OCI-LY7 (cell line): ENCODE data around the gene SELENOP.

Experiments
- EZH2phosphoT487 ChIP-seq: fragments of 200-600 bp; sonication (generic); IDR thresholded peaks from 2 replicates; pipeline ENCODE4 v1.6.1; 2018; ENCODE audit warnings: low read depth, borderline replicate concordance, mild to moderate bottlenecking, mixed run types, antibody characterized with exemption, low read length, moderate library complexity, mixed read lengths
- TF ChIP-seq, protein P1 (sequence below): fragments of 200-600 bp; sonication (generic); conservative IDR thresholded peaks from 2 replicates; pipeline ENCODE4 v1.5.1; 2014; ENCODE audit warnings: mild to moderate bottlenecking, antibody characterized with exemption, low read length, moderate library complexity, mixed read lengths

DNA sequence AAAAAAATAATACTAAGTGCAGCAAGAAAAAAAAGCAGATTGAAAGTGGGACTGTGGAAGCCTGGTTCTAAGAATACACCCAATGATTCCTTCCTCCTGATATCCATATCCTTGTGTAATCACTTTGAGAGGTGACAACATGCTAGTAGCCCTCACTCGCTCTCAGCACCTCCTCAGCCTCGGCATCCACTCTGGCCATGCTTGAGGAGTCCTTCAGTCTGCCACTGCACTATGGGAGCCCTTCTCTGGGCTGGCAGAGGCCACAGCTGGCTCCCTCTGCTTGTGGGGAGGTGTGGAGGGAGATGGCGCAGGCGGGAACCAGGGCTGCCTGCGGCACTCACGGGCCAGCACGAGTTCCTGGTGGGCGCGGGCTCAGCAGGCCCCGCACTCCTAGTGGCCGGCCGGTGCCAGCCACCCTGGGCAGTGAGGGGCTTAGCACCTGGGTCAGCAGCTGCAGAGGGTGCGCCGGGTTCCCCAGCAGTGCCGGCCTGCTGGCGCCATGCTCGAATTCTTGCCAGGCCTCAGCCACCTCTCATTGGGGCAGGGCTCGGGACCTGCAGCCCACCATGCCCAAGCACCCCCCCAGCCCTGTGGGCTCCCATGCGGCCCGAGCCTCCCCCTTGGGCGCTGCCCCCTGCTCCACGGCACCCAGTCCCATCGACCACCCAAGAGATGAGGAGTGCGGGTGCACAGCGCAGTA is 24.5 kb upstream of the SELENOP start:
- TF ChIP-seq, protein P1, sequence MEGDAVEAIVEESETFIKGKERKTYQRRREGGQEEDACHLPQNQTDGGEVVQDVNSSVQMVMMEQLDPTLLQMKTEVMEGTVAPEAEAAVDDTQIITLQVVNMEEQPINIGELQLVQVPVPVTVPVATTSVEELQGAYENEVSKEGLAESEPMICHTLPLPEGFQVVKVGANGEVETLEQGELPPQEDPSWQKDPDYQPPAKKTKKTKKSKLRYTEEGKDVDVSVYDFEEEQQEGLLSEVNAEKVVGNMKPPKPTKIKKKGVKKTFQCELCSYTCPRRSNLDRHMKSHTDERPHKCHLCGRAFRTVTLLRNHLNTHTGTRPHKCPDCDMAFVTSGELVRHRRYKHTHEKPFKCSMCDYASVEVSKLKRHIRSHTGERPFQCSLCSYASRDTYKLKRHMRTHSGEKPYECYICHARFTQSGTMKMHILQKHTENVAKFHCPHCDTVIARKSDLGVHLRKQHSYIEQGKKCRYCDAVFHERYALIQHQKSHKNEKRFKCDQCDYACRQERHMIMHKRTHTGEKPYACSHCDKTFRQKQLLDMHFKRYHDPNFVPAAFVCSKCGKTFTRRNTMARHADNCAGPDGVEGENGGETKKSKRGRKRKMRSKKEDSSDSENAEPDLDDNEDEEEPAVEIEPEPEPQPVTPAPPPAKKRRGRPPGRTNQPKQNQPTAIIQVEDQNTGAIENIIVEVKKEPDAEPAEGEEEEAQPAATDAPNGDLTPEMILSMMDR: no peak
- no peak for TF ChIP-seq EZH2phosphoT487
